NCI-H2081 (cell line): ENCODE results near the gene INSIG1.

Experiments
- DNase-seq, 2 experiments: peaks; one replicate each; lab custom pipeline; 2025; lab: John Stamatoyannopoulos, UW

INSIG1 gene

DNA sequence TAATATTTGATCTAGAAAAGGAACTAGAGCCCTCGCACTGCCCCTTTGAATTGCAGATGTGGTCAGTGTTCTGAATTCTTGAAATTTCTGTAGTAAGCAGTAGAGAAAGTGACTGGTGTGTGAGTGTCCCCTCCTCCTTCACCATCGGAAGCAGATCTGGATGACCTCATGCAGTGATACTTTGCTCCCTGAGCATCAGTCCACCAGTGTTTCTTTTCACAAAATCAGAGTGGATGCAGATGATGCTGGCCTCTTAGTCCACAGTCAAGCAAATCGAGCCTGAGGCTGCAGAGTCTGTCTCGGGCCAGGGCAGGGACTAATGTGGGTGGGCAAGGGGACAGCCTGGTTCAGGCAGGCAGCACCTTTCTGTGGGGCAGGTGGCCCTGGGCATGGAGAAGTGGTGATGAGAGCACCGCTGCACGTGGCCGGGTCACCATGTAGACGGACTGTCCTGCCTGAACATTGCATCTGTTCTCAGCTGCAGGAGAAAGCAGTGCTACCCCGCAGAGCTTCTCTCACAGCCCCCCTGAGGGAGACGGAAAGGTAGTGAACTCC, 5.4 kb downstream of the INSIG1 start:
- no peak for DNase-seq

DNA sequence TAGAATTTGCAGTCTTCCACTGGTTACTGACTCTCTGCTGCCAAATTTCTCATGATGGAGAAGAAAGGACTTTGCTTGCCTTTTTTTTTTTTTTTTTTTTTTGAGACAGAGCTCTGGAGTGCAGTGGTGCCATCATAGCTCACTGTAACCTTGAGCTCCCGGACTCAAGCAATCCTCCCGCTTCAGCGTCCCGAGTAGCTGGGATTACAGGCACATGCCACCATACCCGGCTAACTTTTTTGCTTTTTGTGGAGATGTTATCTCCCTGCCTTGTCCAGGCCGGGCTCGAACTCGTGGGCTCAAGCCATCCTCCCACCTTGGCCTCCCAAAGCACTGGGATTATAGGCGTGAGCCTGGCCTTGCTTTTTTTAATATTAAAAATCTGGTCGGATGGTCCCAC, 6.2 kb downstream of the INSIG1 start:
- no peak for DNase-seq

DNA sequence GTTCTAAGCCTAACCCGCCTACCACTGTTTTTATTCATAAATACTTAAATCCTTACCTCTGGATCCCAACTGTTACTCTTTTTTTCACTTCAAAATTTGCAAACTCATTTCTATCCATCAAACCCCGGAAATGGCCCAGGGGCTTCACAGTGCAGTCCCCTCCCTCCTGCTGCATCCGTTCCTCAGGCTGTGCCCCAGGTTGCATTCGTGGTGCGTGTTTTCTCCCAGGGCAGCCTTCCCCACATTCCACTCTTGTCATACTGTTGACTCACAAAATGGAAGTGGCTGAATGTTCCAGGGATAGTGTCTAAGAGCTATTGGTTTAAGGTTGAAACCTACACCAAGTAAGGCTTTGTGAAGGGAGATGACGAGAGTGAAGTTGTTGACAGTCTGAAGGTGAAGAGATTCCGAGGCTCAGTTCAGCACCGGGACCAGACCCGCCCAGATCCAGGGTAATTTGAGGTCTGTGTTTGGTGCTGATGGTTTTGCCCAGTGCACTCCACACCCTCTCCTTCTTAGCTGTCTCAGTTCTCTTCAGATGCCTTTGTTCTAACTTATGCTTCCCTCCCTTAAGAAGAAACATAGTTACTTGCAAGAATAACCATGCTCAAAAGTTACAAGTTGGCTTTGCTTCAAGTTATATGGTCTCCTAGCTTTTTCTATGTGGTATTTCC, 7.7 kb downstream of the INSIG1 start:
- DNase-seq, result no peak

DNA sequence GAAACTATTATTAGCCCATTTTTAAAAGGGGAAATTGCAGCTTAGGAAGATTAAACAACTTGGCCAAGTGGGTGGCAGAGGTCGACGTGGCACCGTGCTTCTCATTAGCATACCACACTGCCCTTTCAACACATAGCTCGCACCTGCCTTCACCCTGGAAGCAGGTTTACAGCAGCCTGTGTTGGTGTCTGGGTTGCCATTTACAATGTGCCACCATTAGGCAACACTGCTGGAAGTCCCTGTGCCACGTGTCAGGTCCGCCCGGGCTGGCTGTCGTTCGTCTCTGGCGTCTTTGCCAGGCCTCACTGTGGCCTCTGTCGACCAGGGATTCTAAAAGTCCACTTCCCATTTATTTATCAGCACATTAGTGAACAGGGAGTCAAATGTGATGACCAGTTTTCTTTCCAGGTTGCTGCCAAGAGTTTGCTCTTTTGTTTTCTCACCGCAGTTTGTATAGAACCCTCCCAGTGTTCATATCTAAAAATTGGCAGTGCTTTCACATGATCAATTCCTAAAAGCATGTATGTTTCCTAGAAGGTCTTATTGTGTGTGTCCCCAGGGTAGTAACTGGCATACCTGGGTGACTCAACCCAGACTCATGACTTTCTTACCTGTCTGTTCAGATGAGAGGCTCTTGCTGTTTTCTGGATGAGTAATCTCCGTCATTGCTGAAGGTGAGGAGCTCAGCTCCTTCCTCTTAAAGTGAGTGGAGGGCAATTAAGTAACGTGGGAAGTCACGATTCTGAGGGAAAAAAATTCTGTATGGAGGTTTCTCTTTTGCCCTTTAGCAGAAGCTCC, 9.2 kb downstream of the INSIG1 start:
- no peak for DNase-seq

DNA sequence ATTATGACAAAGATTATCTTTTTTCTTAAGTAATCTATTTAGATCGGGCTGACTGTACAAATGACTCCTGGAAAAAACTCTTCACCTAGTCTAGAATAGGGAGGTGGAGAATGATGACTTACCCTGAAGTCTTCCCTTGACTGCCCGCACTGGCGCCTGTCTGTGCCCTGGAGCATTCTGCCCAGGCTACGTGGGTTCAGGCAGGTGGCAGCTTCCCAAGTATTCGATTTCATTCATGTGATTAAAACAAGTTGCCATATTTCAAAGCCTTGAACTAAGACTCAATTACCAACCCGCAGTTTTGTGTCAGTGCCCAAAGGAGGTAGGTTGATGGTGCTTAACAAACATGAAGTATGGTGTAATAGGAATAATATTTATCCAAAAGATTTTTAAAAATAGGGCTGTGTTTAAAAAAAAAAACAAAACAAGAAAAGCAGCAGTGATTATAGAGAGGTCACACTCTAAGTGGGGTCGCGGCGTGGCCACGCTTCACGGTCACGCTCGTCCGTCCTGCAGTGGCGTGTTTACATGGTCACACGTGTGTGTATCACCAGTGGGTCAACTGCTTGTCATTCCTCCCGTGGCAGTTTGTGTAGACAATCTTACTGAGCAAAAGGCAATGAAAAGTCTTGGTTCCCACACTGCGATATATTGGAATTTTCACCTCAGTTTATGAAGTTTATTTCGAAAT, 10.8 kb downstream of the INSIG1 start:
- no peak for DNase-seq

DNA sequence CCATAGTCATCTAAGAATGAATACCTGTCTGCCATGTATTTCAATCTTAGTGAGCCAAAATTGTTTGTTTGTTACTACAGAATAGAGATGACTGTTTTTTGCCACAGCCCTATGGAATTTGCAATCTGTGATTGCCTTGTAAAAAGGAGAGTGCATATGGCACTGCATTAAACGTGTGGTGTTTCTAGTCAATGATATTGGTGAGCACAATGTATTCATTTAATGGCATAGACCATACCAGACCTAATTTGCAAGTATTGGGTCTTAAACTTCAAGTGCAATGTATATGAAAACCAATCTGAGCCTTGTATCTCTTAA, 11.3 kb downstream of the INSIG1 start:
- no peak for DNase-seq

DNA sequence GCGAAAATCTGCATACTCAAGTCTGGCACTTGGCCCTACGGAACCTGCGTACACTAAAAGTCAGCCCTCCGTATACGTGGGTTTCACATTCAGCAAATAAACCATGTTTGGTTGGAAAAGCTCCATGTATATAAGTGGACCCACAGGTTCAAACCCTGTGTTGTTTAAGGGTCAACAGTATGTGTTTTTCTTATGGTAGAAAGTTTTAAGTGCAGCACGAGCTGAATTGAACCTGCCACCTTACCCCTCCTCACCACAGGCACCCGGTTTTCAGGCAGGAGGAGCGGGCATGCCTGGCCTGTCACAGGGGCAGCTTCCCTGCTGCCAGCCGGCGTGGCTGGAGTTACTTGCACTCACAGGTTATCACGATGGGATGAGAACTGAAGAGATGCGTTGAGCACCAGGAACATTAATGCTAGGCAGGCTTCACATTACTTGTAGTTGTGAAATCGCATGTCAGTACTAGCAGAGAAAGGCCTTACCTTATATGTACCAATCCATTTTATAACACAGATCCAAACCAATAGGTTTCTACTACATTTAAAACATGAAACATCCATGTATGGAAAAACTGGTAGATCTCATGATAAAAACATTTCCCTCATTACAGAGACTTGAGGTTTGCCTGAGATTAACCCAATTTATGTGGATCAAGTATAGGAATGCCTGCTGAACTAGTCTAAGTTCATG, 12.9 kb downstream of the INSIG1 start:
- DNase-seq, result no peak

DNA sequence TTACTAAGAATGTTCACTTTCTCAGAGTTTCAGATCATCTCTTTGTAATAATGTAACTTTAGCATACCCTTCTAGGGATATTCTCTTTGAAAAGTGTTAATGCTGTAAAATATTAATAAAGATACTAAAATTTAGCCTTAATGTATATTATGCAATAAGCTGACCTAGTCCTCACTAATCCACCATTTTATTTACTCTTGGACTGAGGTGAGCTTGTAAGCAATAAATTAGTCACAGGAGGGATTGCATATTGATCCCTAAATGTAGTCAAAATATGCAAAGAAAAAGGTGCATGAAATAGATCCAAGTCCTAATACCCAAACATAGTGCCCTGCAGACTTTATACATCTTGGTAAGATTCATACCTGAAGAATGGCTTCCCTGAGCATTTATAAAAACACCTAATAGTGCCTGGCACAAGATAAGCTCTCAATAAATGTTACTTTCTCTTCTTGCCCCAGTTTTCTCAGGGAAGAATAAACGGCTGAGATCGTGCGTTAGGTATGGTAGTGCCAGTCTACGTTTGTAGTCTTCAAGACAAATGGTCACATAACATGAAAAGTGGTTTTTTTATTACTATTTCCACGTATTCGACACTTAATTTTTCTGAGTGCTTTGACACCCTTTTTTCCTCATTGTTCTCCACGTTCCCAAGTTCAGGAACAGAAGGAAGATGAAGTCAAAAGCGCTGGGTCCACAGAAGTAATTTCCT, 14.3 kb downstream of the INSIG1 start:
- no peak for DNase-seq

DNA sequence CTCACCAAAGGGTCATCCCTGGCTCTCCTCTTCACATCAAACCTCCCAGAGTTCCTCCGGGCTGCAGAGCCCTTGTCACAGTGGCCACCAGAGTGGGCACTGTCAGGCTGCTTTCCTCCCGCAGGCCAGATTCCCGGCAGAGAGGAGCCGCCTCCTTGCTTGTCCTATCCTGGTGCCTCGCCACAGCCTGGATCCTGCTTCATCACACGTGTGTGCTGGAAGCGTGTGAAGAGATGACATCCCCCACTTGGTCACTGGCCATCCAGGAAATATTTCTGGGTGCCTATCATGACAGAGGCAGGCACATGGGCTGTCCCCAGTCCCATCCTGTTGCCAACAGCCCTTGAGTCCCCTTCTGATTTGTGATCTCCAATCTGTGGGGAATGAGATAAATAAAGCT, 15.0 kb downstream of the INSIG1 start:
- no peak for DNase-seq

DNA sequence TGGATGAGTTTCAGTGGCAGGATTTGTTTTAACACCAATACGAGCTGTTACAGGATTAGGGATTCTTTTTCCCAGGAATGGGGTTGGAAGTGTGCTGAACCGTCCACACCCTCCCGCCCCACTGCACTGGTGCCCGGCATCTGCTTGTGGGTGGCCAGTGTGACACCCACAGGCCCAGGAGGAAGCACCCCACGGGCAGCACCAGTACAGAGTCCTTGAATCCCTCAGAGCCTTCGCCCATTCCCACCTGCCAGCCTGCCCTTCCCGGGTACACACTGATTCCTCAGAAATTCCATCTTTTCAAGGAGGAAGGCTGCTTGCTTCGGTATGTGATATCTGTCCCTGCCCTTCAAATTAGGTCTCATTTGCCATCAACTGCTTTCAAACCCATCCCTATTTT, 15.4 kb downstream of the INSIG1 start:
- DNase-seq, result no peak

DNA sequence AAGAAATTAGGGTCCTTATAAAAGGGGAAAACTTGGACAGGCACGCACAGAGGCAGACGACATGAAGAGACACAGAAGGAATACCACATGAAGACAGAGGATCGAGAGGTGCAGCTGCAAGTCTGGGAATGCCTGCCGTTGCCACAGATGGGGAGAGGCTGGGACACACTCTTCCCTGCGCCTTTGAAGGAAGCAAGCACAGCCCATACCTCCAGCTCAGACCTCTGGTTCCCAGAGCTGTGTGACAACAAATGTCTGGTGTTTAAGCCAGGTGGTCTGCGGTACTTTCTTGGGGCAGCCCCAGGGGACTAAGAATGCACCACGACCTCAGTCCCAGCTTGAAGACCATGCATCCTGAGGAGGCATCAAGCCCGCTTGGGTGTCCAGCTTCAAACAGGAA, 18.3 kb downstream of the INSIG1 start:
- DNase-seq, result no peak

DNA sequence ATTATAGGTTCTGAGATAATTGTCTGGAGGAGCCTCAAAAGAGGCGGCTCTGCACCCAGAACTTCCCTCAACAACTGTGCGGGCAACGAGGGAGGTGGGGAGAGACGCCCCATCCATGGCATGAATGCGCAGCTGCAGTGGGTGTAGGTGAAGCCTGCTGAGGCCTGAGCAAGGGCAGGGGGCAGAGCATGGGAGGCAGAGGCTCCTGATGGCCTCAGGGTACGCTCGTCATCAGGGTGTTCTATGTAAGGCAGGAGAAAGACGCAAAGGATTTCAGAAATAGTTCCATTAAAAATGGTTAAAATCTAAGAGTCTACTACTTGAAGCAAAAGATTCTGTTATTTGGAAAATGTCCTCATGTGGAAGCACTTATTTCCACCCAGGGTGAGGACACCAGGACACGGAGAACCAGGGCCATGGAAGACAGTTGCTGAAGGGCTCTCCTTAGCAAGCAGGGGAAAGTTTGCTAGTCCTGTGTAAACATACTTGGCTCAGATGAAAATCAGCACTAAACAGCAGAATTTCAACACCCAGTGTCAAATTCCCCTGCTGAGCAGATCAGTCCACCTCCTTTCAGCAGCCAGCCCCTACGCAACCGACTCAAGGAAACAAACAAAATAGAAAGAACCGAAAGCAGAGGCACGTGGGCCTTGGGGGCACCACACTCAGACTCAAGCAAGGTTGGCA, 18.9 kb downstream of the INSIG1 start:
- no peak for DNase-seq

DNA sequence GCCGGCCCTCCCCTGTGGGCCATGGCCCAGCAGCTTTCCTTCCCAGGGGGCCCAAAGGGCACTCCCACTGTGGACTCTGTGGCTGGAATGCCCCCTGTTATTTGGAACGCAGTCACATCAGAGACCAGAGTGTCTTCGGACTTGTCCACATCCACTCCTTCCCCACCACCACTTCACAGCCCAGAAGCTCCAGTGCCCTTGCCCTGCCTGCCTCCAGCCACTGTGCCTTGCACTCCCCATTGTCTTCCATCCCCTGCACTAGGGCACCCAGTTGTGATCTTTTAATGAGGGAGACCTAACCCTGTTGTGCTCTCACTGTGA, 19.4 kb downstream of the INSIG1 start:
- no peak for DNase-seq

DNA sequence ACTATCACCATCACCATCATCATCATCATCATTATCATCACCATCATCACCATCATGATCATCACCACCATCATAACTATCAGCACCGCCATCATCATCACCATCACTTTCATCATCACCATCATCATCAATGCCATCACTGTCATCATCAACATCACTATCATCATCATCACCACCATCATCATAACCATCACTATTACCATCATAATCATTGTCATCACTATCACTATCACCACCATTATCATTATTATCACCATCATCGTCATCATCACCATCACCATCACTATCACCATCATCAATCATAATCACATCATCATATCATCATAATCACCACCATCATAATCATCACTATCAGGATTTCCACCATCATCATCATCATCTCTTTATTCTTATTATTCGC, 20.6 kb downstream of the INSIG1 start:
- DNase-seq, result no peak

DNA sequence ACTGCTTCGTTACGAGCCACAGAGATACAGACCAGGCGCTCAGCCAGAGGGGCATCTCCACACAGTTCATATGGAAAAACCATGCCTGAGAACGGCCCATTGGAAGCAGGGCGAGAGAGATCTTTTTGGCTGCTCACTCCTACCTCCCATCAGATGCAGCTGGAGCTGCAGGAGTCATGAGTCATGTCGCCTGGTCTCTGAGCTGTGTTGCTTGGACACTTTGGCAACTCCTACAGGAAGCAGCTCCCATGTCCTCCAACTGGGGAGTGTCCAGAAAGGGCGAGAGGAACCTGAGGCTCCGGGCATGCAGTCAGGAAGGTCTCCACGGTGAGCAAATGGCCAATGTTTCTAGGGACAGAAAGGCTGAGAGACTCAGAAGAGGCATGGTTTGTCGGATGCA, 24.9 kb downstream of the INSIG1 start:
- DNase-seq, result no peak

DNA sequence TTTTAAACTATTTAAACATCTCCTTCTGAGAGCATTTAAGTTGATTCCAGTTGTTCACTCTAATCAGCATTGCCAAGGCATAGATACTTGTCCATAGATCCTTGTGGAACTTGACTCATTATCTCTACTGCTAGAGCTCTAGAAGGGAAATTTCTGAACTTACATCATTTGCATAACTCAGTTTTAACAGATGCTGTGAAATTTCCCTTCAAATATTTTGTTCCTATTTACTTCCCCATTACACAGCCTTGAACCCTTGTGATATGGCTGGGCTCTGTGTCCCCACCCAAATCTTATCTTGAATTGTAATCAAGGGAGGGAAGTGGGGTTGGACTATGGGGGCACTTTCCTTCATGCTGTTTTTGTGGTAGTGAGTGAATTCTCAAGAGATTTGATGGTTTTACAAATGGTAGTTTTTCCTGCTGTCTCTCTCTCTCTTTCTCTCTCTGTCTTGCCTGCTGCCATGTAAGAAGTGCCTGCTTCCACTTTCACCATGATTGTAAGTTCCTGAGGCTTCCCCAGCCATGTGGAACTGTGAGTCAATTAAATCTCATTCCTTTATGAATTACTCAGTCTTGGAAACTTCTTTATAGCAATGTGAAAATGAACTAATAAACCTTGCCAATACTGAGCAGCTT, 25.4 kb downstream of the INSIG1 start:
- no peak for DNase-seq

DNA sequence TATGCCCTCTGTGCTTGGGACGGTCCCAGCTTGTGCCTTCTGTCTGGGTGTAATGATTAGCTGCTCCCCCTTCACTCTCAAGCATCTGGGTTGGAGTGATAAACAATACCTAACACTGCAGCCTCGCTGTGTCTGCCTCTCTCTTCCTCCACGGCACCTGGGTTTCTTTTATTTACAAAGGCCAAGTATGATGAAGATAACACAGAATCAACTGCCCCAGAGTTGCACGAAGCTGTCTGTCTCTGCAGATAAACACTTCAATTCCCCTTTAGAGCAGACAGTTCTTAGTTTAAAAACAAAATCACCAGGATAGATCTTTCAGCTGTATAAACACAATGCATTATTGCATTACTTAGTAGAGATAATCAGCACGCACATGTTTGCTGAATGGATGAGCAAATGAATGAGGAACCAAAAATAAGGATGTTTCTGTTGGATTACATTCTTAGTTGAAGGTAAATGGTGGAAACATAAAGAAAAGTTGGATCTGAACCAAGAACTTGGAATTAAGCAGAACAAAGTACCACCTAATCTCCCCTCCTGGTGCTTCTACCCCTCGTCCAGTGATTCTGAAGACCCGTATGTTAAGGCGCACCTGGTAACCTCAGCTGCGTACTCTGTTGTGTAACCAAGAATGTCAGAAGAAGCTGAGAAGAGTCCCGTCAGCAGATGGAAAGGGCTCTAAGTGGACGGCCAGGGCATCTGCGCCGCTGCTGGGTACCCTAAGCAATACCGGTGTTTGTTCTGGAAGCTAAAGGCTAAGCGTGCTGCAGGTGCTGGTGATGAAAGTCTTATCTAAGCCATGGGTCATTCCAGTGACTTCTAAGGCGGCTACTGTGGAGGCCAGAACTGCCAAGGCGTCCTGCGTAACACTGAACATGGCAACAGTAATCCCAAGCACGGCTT, 26.6 kb downstream of the INSIG1 start:
- DNase-seq, result no peak

DNA sequence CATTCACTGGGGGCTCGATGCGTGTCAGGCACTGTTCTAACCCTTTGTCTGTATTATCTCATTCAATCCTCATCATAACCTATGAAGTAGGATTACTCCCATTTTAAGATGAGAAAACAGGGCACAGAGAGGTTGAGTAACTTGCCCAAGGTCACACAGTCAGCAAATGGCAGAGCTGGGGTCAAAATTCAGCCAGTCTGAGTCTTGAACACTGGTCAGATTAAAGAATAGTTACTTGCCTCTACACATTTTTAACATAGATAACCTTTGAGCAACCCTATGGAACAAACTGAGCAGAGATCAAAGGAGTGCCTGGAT, 27.2 kb downstream of the INSIG1 start:
- DNase-seq, result no peak

DNA sequence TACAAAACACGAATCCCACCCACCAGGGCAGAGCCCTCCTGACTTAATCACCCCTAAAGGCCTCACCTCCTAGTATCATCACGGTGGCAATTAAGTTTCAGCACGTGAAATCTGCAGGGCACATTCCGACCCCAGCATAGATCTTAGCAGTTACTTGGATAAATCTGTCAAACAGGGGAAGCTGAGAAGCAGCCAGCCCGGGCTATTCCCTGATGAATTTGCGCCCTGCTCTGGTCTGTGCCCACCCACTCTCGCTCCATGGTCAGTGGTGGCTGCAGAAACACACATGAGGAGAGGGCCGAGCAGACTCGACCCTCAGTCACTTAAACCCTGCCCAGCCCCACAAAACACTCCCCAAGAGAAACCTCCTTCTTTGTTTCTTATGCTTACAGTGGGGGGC, 28.7 kb downstream of the INSIG1 start:
- DNase-seq, result no peak
